ENCODE results near the gene SLC25A5. TPM values are rescaled to one million over a fixed set of nuclear protein-coding genes. Genes with fewer than 3 reads are reported as not detected.
"Not testable (repeated sequence)": the region's sequence is repeated elsewhere in the genome, so short reads cannot be mapped to it uniquely, and the experiment has no call there.

SLC25A5 gene
- polyA plus RNA-seq, 1 experiment, result 292 TPM

DNA sequence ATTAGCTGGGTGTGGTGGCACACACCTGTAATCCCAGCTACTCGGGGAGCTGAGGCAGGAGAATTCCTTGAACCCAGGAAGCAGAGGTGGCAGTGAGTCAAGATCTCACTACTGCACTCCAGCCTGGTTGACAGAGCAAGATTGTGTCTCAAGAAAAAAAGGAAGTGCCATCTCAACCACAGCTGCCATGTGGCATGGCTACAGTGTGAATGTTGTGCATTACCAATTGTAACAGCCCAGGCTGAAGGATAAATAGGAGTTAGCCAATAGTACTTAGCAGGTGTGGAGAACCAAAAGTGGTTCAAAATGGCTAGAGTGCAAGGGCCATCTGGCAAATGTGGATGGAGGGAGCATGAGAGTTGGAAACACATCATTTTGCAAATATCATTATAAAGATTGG lies 28.9 kb downstream of the SLC25A5 start:
- H3K4me3 ChIP-seq (ENCODE audit: low read depth, low read length), result no peak overlapping the region
- POLR2A ChIA-PET, result no interaction called here
- no peaks in the 10 kb centered on the region for H3K36me3 ChIP-seq (ENCODE audit: control insufficient read depth, insufficient read depth, low read length)
- no peak for DNase-seq (ENCODE audit: low read depth)
- CTCF ChIA-PET, result interaction anchor here (0.6 to 5.2 kb wide), 3 partner anchors 15 to 81 kb away, joined by 3 to 26 read pairs (median 3); no protein-coding TSS in a partner anchor
- TF ChIP-seq, protein P1, sequence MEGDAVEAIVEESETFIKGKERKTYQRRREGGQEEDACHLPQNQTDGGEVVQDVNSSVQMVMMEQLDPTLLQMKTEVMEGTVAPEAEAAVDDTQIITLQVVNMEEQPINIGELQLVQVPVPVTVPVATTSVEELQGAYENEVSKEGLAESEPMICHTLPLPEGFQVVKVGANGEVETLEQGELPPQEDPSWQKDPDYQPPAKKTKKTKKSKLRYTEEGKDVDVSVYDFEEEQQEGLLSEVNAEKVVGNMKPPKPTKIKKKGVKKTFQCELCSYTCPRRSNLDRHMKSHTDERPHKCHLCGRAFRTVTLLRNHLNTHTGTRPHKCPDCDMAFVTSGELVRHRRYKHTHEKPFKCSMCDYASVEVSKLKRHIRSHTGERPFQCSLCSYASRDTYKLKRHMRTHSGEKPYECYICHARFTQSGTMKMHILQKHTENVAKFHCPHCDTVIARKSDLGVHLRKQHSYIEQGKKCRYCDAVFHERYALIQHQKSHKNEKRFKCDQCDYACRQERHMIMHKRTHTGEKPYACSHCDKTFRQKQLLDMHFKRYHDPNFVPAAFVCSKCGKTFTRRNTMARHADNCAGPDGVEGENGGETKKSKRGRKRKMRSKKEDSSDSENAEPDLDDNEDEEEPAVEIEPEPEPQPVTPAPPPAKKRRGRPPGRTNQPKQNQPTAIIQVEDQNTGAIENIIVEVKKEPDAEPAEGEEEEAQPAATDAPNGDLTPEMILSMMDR (IDR thresholded peaks at IDR 0.05; ENCODE audit: insufficient read depth, low read depth, low read length), result no peak
- no peaks in the 10 kb centered on the region for H3K27me3 ChIP-seq (ENCODE audit: control insufficient read depth, insufficient read depth, low read length)

DNA sequence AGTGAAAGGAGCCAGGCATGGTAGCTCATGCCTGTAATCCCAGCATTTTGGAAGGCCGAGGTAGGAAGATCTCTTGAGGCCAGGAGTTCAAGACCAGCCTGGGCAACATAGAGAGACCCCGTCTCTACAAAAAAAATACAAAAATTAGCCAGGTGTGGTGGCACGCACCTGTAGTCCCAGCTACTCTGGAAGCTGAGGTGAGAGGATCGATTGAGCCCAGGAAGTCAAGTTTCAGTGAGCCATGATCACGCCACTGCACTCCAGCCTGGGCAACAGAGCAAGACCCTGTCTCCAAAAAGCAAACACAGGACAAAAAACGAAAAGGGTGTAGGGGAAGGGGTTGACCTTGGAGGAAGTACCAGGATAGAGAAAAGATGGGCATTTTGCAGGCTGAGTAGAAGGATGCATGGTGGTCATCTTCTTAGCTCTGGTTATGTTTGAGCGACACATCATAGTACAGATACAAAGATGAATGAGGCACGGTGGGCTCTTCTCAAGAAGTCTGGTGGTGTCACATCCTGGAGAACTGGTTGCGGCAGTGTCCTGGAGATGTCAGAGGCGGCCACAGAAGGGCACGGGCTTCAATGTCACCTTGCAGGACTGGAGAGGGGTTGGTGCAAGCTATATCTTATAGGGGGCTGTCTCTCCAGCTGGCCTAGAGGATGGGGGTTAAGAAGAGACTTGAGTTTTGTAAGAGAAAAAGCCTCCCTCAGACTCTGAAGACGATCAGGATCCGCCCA lies 32.0 kb downstream of the SLC25A5 start:
- CTCF ChIA-PET, result interaction anchor here (1.0 to 2.5 kb wide), 3 partner anchors 12 to 95 kb away, joined by 3 to 7 read pairs (median 6); no protein-coding TSS in a partner anchor

DNA sequence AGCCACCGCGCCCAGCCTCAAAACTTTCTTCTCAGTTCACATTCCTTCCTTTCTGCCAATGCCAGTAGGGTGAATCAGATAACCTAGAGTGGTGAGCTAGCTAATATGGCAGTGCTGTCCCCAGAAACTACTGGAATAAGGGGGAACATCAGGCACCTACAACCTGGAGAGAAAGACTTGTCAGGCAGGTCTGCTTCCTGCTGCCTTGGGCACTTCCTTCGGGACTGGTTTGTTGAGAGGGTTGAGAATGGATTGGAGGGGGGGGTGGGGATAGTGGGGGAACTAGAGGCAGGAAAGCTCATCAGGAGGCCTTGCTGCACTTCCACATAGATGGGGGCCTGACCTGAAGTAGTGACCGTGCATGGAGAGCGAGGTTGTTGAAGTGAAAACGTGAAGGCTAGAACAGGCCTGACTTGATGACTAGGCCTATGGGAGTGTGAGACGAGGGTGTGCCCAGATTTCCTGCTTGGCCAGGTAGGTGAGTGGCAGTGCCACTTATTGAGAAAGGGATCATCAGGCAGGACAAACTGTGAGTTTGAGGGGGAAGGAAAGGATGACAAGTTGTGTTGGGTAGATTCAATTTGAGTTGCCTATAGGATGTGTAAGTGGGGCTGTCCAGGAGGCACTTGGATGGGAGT lies 33.4 kb downstream of the SLC25A5 start:
- TF ChIP-seq, protein P1 (IDR thresholded peaks at IDR 0.05; ENCODE audit: insufficient read depth, low read depth, low read length), result no peak
- no peak for DNase-seq (ENCODE audit: low read depth)
- ChIA-PET POLR2A (no interaction called here), CTCF (no interaction called here)
- no peak overlapping the region for H3K4me3 ChIP-seq (ENCODE audit: low read depth, low read length)
- H3K36me3 ChIP-seq (ENCODE audit: control insufficient read depth, insufficient read depth, low read length), result no peaks in the 10 kb centered on the region
- no peaks in the 10 kb centered on the region for H3K27me3 ChIP-seq (ENCODE audit: control insufficient read depth, insufficient read depth, low read length)

More for the DNA sequence above, 32.0 kb downstream of the SLC25A5 start:
- POLR2A ChIA-PET, result no interaction called here
- TF ChIP-seq, protein P1 (IDR thresholded peaks at IDR 0.05; ENCODE audit: insufficient read depth, low read depth, low read length), result no peak
- no peak for DNase-seq (ENCODE audit: low read depth)
- Histone ChIP-seq H3K27me3 (ENCODE audit: control insufficient read depth, insufficient read depth, low read length) (no peaks in the 10 kb centered on the region), H3K36me3 (ENCODE audit: control insufficient read depth, insufficient read depth, low read length) (no peaks in the 10 kb centered on the region), H3K4me3 (ENCODE audit: low read depth, low read length) (no peak overlapping the region)

DNA sequence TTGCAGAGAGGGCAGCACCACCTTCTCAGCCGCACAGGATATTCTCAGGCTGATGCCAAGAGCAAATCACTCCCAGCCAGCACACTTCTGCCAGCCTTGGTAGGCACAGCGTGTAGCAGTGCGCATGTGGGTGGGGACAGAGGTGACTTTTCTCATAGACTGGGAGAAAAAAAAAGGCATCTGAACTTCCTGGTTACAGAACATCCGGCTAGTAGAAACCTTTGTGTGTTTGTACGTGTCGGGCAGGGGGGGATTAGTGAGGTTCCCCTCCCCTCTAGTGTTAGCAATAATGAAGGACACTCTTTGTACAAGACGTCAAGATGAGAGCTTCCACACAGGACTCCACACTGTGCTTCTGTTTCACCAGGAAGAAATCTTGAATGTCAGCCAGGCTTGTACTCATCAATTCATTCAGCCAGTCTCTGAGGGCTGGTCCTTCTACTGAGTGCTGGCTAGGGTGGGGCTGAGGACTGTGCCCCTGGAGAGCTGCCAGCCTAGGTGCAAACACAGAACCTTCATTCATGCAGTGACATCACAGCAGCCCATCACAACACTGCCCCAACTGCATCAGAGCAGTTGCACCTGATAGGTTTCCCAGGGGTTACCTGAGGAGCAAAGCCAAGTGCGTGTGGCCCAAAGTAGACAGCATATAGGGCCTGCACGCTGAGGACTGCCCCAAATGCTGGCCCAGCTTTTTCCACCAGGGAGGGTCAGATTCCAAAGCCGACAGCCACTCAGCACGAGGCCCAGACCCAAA lies 34.7 kb downstream of the SLC25A5 start:
- ChIA-PET CTCF (interaction anchor here (1.2 to 2.3 kb wide), 3 partner anchors 9 to 14 kb away, joined by 6 to 10 read pairs (median 7); no protein-coding TSS in a partner anchor), POLR2A (no interaction called here)
- H3K36me3 ChIP-seq (ENCODE audit: control insufficient read depth, insufficient read depth, low read length), result no peaks in the 10 kb centered on the region
- TF ChIP-seq, protein P1 (IDR thresholded peaks at IDR 0.05; ENCODE audit: insufficient read depth, low read depth, low read length), result no peak
- no peak for DNase-seq (ENCODE audit: low read depth)
- H3K27me3 ChIP-seq (ENCODE audit: control insufficient read depth, insufficient read depth, low read length), result no peaks in the 10 kb centered on the region
- no peak overlapping the region for H3K4me3 ChIP-seq (ENCODE audit: low read depth, low read length)

DNA sequence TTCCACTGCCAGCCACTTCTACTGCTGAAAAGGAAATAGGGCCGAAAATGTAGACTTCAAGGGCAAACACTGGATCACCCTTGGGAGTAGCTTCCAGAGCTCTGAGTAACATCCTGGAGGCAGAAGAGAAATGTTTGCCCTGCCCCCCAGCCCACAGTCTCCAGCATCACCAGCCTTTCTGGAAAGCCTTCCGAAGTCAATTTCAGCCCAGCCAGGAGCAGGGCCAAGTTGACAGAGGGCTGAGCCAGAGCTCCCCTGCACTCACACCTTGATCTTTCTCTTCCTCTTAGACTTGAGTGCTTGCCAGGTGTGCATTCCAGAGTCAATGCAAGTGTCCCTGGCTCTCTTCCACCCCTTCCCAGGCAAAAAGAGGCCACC lies 35.2 kb downstream of the SLC25A5 start:
- DNase-seq (ENCODE audit: low read depth), result peak; percentile 35
- POLR2A ChIA-PET, result interaction anchor here (0.5 kb wide), 1 partner anchor 107 kb away, joined by 3 read pairs; no protein-coding TSS in a partner anchor
- CTCF ChIA-PET, result interaction anchor here (1.2 to 2.3 kb wide), 3 partner anchors 9 to 14 kb away, joined by 6 to 10 read pairs (median 7); no protein-coding TSS in a partner anchor
- Histone ChIP-seq H3K4me3 (ENCODE audit: low read depth, low read length) (no peak overlapping the region), H3K36me3 (ENCODE audit: control insufficient read depth, insufficient read depth, low read length) (no peaks in the 10 kb centered on the region), H3K27me3 (ENCODE audit: control insufficient read depth, insufficient read depth, low read length) (no peaks in the 10 kb centered on the region)
- TF ChIP-seq, protein P1 (IDR thresholded peaks at IDR 0.05; ENCODE audit: insufficient read depth, low read depth, low read length), result no peak

DNA sequence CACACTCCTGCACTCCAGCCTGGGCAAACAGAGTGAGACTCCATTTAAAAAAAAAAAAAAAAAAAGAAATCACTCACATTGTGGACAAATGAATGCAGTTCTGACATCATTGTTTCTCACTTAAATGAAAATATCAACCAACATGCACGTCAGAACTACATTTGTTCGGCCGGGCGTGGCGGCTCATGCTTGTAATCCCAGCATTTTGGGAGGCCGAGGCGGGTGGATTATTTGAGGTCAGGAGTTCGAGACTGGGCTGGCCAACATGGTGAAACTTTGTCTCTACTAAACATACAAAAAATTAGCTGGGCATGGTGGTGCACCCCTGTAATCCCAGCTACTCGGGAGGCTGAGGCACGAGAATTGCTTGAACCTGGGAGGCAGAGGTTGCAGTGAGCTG lies 36.9 kb downstream of the SLC25A5 start:
- H3K4me3 ChIP-seq (ENCODE audit: low read depth, low read length); DNase-seq (ENCODE audit: low read depth); CTCF ChIA-PET; H3K27me3 ChIP-seq (ENCODE audit: control insufficient read depth, insufficient read depth, low read length); H3K36me3 ChIP-seq (ENCODE audit: control insufficient read depth, insufficient read depth, low read length); POLR2A ChIA-PET: not testable (repeated sequence)
